Thyroid gland (tissue), 4 donors: ENCODE measurements around the gene DUS1L.

ENCODE experiments used
- POLR2A ChIP-seq, 2 donors: fragments of 450-650 bp; IDR thresholded peaks; one replicate each; pipeline ENCODE4 v1.6.1; 2017; ENCODE audit warnings: antibody characterized with exemption in 2 of 2, mild to moderate bottlenecking in 2 of 2, moderate library complexity in 1 of 2
- TF ChIP-seq, protein P1 (sequence below), 6 experiments: fragments of 200-600 bp in 3 of 6; fragments of 450-650 bp in 3 of 6; sonication (generic) in 3 of 6; IDR thresholded peaks; one replicate each; pipeline ENCODE4 v1.5.1; 2016 to 2019; ENCODE audit warnings: antibody characterized with exemption in 6 of 6, mild to moderate bottlenecking in 2 of 6, inconsistent platforms in 1 of 6, moderate library complexity in 1 of 6

DNA sequence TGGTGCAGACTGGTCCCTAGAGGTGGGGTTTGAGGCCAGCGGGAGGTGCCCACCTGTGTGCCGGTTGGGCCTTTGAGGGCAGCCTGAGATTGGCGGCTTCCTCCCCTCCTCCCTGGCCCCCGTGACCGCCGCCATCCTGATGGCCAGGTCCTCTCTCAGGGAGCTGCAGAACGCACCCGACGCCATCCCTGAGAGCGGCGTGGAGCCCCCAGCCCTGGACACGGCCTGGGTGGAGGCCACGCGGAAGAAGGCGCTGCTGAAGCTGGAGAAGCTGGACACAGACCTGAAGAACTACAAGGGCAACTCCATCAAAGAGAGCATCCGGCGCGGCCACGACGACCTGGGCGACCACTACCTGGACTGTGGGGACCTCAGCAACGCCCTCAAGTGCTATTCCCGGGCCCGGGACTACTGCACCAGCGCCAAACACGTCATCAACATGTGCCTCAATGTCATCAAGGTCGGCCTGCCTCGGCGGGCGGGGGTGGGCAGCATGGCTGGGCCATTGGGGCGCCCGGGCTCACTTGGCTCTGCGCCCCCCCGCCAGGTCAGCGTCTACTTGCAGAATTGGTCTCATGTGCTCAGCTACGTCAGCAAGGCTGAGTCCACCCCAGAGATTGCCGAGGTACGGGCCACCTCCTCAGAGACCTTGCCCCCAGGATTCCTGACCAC lies 11.1 kb downstream of the DUS1L start:
- TF ChIP-seq, protein P1, sequence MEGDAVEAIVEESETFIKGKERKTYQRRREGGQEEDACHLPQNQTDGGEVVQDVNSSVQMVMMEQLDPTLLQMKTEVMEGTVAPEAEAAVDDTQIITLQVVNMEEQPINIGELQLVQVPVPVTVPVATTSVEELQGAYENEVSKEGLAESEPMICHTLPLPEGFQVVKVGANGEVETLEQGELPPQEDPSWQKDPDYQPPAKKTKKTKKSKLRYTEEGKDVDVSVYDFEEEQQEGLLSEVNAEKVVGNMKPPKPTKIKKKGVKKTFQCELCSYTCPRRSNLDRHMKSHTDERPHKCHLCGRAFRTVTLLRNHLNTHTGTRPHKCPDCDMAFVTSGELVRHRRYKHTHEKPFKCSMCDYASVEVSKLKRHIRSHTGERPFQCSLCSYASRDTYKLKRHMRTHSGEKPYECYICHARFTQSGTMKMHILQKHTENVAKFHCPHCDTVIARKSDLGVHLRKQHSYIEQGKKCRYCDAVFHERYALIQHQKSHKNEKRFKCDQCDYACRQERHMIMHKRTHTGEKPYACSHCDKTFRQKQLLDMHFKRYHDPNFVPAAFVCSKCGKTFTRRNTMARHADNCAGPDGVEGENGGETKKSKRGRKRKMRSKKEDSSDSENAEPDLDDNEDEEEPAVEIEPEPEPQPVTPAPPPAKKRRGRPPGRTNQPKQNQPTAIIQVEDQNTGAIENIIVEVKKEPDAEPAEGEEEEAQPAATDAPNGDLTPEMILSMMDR (IDR thresholded peaks at IDR 0.05) = no peak
- TF ChIP-seq POLR2A (IDR thresholded peaks at IDR 0.05) = no peak
